AG04450 (cell line): ENCODE results near the gene CROCC. TPM values are rescaled to one million over a fixed set of nuclear protein-coding genes. Genes with fewer than 3 reads are reported as not detected.
A peak's percentile ranks its signal among the peaks of the same experiment; 100 is the strongest.
"Not testable (repeated sequence)": the region's sequence is repeated elsewhere in the genome, so short reads cannot be mapped to it uniquely, and the experiment has no call there.

ENCODE experiments used
- CTCF ChIA-PET: fragments of 300-600, 350-600 bp; formaldehyde crosslinking; extraction: SDS; loops from one replicate; lab custom pipeline; 2022; ENCODE audit warnings: antibody characterized with exemption, inconsistent platforms; lab: Charles Lee
- POLR2A ChIA-PET: fragments of 350-600 bp; formaldehyde crosslinking; extraction: SDS; loops from one replicate; lab custom pipeline; 2021; ENCODE audit warnings: antibody characterized with exemption, inconsistent platforms; lab: Yijun Ruan, JAX
- DNase-seq: peaks from one replicate; pipeline ENCODE4 v3.0.0-alpha.2; 2011; ENCODE audit warnings: low read depth, low spot score
- H3K27ac ChIP-seq: one replicate; pipeline ENCODE4 v1.5.1; 2012; ENCODE audit warnings: low read depth, low read length, control low read depth
- H3K27me3 ChIP-seq: one replicate; pipeline ENCODE4 v1.6.0; 2012; ENCODE audit warnings: low read length; ENCODE audit not compliant: control insufficient read depth, insufficient read depth
- H3K4me3 ChIP-seq: 2 replicates; pipeline ENCODE4 v1.5.1; 2011; ENCODE audit warnings: mild to moderate bottlenecking, low read depth, low read length, control low read depth
- H3K9me3 ChIP-seq: 2 replicates; pipeline ENCODE4 v1.5.1; 2012; ENCODE audit warnings: low read length; ENCODE audit not compliant: control insufficient read depth, insufficient read depth
- polyA plus RNA-seq: library from polyadenylated mRNA; depleted of rRNA; stranded (reverse); fragments of >200 nt; gene quantifications from 2 replicates; pipeline ENCODE4 v1.2.3, GENCODE V29; 2011
- TF ChIP-seq, protein P1 (sequence below): IDR thresholded peaks from 2 replicates; pipeline ENCODE4 v1.5.1; 2011; ENCODE audit warnings: low read depth, low read length, control low read depth, inconsistent platforms

The CROCC gene
- polyA plus RNA-seq, 1 experiment: 4.2 TPM

- no peak overlapping the region for H3K4me3 ChIP-seq
Observed at GRCh38 chr1:16882986-16883385, 38.7 kb upstream of the CROCC start.

GRCh38 chr1:16884487-16884886 lies 37.2 kb upstream of the CROCC start:
- H3K4me3 ChIP-seq, CTCF ChIA-PET, DNase-seq, H3K27ac ChIP-seq, POLR2A ChIA-PET, H3K9me3 ChIP-seq: not testable (repeated sequence)
- H3K27me3 ChIP-seq: peaks cover 30% of the 10 kb centered on the region

More at GRCh38 chr1:16882986-16883385, 38.7 kb upstream of the CROCC start:
- POLR2A ChIA-PET: no interaction called here
- no peak for DNase-seq
- Histone ChIP-seq H3K27ac (no peak overlapping the region), H3K27me3 (peaks cover 27% of the 10 kb centered on the region), H3K9me3 (0 out of 2 replicates have a peak, but pooled peaks cover 3% of the 10 kb centered on the region)
- CTCF ChIA-PET: no interaction called here
- TF ChIP-seq, protein P1, sequence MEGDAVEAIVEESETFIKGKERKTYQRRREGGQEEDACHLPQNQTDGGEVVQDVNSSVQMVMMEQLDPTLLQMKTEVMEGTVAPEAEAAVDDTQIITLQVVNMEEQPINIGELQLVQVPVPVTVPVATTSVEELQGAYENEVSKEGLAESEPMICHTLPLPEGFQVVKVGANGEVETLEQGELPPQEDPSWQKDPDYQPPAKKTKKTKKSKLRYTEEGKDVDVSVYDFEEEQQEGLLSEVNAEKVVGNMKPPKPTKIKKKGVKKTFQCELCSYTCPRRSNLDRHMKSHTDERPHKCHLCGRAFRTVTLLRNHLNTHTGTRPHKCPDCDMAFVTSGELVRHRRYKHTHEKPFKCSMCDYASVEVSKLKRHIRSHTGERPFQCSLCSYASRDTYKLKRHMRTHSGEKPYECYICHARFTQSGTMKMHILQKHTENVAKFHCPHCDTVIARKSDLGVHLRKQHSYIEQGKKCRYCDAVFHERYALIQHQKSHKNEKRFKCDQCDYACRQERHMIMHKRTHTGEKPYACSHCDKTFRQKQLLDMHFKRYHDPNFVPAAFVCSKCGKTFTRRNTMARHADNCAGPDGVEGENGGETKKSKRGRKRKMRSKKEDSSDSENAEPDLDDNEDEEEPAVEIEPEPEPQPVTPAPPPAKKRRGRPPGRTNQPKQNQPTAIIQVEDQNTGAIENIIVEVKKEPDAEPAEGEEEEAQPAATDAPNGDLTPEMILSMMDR: no peak

- H3K27me3 ChIP-seq: peaks cover 33% of the 10 kb centered on the region
- H3K27ac ChIP-seq: no peak overlapping the region
- ChIA-PET POLR2A (no interaction called here), CTCF (no interaction called here)
- H3K4me3 ChIP-seq: no peak overlapping the region
- TF ChIP-seq, protein P1: no peak
- peaks cover 9% of the 10 kb centered on the region; the same call in 1 of the 2 replicates for H3K9me3 ChIP-seq
- no peak for DNase-seq
Observed at GRCh38 chr1:16886860-16887605, 34.7 kb upstream of the CROCC start.

DNA sequence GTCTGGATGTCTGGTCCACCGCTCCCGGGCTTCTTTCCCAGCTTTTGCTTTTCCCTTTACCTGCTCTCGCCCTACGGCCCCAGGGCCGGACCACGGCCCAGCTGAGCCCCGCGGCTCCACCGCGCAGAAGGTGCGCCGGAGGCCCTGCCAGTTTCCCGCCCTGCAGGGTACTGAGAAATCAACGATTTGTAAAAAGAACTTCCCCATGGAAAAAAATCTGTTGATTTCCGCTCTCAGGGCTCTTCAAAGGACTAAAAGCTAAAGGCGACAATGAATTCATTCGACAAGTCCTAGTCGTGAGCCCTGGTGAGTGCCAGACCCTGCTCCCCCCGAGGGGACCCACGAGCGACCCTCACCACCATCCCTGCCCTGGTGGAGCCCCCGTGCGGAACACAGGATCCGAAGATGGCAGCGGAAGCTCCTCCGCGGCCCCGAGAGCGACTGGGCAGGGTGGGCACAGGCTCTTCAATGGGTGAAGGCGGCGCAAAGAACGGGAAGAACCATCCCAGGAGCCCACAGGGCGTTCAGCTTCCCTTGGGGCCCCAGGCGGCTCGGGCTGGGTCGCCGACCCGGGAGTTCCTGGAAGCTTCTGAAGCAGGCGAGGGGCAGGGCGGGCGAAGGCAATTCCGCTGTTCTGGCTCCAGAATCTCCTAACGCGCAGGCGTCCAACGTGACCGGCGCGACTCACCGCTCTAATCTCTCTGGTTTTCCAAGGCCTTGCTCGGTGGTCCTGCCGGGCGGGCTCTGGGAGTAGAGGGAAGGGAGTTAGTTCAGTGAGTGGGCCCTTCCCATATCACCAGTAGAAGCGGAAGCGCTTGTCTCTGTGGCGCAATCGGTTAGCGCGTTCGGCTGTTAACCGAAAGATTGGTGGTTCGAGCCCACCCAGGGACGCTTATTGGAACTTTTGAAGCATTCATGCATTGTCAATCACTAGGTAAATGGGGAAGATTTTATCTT lies 32.6 kb upstream of the CROCC start:
- Histone ChIP-seq H3K27me3 (peaks cover 30% of the 10 kb centered on the region), H3K4me3 (peak overlapping the region; percentile 50), H3K27ac (no peak overlapping the region), H3K9me3 (peaks cover 9% of the 10 kb centered on the region; the same call in 1 of the 2 replicates)
- no peak for DNase-seq
- POLR2A ChIA-PET: no interaction called here
- TF ChIP-seq, protein P1: peak; percentile 11; the same call in 1 of the 2 replicates
- CTCF ChIA-PET: interaction anchor here (1.1 kb wide), 1 partner anchor 268 kb away, joined by 5 read pairs; no protein-coding TSS in a partner anchor

GRCh38 chr1:16890539-16891021 lies 31.2 kb upstream of the CROCC start:
- peaks cover 24% of the 10 kb centered on the region for H3K27me3 ChIP-seq
- H3K27ac ChIP-seq, CTCF ChIA-PET, H3K4me3 ChIP-seq, H3K9me3 ChIP-seq, DNase-seq, POLR2A ChIA-PET: not testable (repeated sequence)

- CTCF ChIA-PET, H3K27ac ChIP-seq, DNase-seq, POLR2A ChIA-PET, H3K4me3 ChIP-seq, H3K9me3 ChIP-seq: not testable (repeated sequence)
- peaks cover 23% of the 10 kb centered on the region for H3K27me3 ChIP-seq
Observed at GRCh38 chr1:16891057-16891456, 30.7 kb upstream of the CROCC start.

DNA sequence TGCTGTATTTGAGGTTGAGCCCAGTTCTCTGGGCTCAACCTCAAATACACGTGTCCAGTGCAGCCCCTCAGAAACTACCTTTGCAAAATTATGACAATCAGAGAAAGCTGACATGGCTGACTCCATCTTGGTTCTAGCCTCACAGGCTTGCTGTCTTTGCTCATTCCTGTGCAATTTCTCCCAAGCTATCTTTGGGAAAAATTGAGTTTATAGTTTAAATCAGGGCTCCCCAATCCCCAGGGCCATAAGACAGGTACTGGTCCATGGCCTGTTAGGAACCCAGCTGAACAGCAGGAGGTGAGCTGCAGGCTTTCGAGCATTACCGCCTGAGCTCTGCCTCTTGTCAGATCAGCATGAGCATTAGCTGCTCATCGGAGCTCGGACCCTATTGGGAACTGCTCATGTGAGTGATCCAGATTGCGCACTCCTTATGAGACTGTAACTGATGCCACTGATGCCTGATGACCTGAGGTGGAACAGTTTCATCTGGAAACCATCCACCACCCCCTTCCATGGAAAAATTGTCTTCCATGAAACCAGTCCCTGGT lies 28.7 kb upstream of the CROCC start:
- DNase-seq, H3K4me3 ChIP-seq, POLR2A ChIA-PET, H3K27ac ChIP-seq, CTCF ChIA-PET, H3K9me3 ChIP-seq: not testable (repeated sequence)
- H3K27me3 ChIP-seq: peaks cover 16% of the 10 kb centered on the region

DNA sequence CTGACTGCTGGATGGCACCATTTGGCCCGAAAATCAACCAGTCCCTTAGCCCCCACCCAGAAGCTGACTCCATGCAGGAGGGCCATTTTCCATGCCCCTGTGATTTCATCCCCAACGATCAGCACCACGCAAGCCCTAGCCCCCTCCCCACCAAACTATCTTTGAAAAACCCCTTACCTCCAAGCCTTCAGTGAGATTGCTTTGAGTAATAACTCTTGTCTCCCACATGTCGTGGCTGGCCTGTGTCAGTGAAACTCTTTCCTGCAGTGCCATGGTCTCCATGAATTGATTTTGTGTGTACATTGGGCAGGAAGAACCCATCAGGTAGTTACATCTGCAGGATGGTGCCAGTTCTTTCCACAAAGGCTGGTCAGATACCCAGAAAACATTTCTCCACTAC lies 27.9 kb upstream of the CROCC start:
- POLR2A ChIA-PET, CTCF ChIA-PET, H3K27ac ChIP-seq, H3K9me3 ChIP-seq, H3K4me3 ChIP-seq, DNase-seq: not testable (repeated sequence)
- H3K27me3 ChIP-seq: peaks cover 13% of the 10 kb centered on the region
